GM10266 (cell line): ENCODE data around the gene VWF.
"Not testable (repeated sequence)": the region's sequence is repeated elsewhere in the genome, so short reads cannot be mapped to it uniquely, and the experiment has no call there.

ENCODE experiments used
- DNase-seq: peaks from one replicate; pipeline ENCODE4 v3.0.0; 2012; ENCODE audit errors: extremely low spot score
- CTCF ChIP-seq: IDR thresholded peaks from 2 replicates; pipeline ENCODE4 v1.5.1; 2012; ENCODE audit warnings: mild to moderate bottlenecking, low read depth; ENCODE audit not compliant: control insufficient read depth, insufficient read depth; ENCODE audit errors: missing control alignments

Gene VWF

GRCh38 chr12:6165395-6165794 is 40.9 kb upstream of the VWF start:
- TF ChIP-seq CTCF = no peak
- no peak for DNase-seq

GRCh38 chr12:6163416-6164060 is 39.1 kb upstream of the VWF start:
- TF ChIP-seq CTCF = no peak
- no peak for DNase-seq

GRCh38 chr12:6161124-6161882 is 36.8 kb upstream of the VWF start:
- DNase-seq = no peak
- TF ChIP-seq CTCF = no peak

GRCh38 chr12:6160049-6160649 is 35.7 kb upstream of the VWF start:
- not testable (repeated sequence) for DNase-seq

GRCh38 chr12:6159166-6160011 is 34.9 kb upstream of the VWF start:
- DNase-seq = not testable (repeated sequence)

- no peak for TF ChIP-seq CTCF
- DNase-seq = no peak
Observed at GRCh38 chr12:6158749-6159148, 34.3 kb upstream of the VWF start.

- no peak for TF ChIP-seq CTCF
- DNase-seq = no peak
Observed at GRCh38 chr12:6158255-6158654, 33.8 kb upstream of the VWF start.

- TF ChIP-seq CTCF = no peak
- peak; percentile 2 for DNase-seq
Observed at GRCh38 chr12:6157482-6157881, 33.0 kb upstream of the VWF start.
